HG03139 (cell line): Measurements from ENCODE around the gene PAPSS1.
"Not testable (repeated sequence)": the region's sequence is repeated elsewhere in the genome, so short reads cannot be mapped to it uniquely, and the experiment has no call there.

Source experiments
- ATAC-seq: cut with Tn5 transposase; IDR thresholded peaks from one replicate; pipeline ENCODE4 v1.9.1; 2021; ENCODE audit not compliant: unreplicated experiment

Gene PAPSS1

GRCh38 chr4:107691378-107691777, 28.7 kb downstream of the PAPSS1 start:
- no peak for ATAC-seq

GRCh38 chr4:107689912-107690587, 30.0 kb downstream of the PAPSS1 start:
- ATAC-seq, result no peak

- no peak for ATAC-seq
Measured at GRCh38 chr4:107688421-107688820, 31.6 kb downstream of the PAPSS1 start.

- ATAC-seq, result no peak
Measured at GRCh38 chr4:107685740-107686139, 34.3 kb downstream of the PAPSS1 start.

GRCh38 chr4:107683873-107684272, 36.2 kb downstream of the PAPSS1 start:
- no peak for ATAC-seq

- no peak for ATAC-seq
Measured at GRCh38 chr4:107682306-107682705, 37.7 kb downstream of the PAPSS1 start.

GRCh38 chr4:107669068-107669467, 51.0 kb downstream of the PAPSS1 start:
- ATAC-seq, result no peak

GRCh38 chr4:107666134-107666533, 53.9 kb downstream of the PAPSS1 start:
- no peak for ATAC-seq

GRCh38 chr4:107665001-107665400, 55.0 kb downstream of the PAPSS1 start:
- ATAC-seq, result no peak

GRCh38 chr4:107658400-107659336, 61.4 kb downstream of the PAPSS1 start:
- no peak for ATAC-seq

GRCh38 chr4:107655289-107655688, 64.7 kb downstream of the PAPSS1 start:
- no peak for ATAC-seq

GRCh38 chr4:107654694-107655093, 65.3 kb downstream of the PAPSS1 start:
- ATAC-seq, result no peak

- ATAC-seq, result not testable (repeated sequence)
Measured at GRCh38 chr4:107651408-107651807, 68.6 kb downstream of the PAPSS1 start.

- no peak for ATAC-seq
Measured at GRCh38 chr4:107650251-107650650, 69.8 kb downstream of the PAPSS1 start.

GRCh38 chr4:107648178-107648991, 71.6 kb downstream of the PAPSS1 start:
- no peak for ATAC-seq

- ATAC-seq, result no peak
Measured at GRCh38 chr4:107647591-107647990, 72.4 kb downstream of the PAPSS1 start.

GRCh38 chr4:107645604-107646003, 74.4 kb downstream of the PAPSS1 start:
- no peak for ATAC-seq

GRCh38 chr4:107643021-107643420, 77.0 kb downstream of the PAPSS1 start:
- no peak for ATAC-seq

GRCh38 chr4:107640878-107641277, 79.2 kb downstream of the PAPSS1 start:
- no peak for ATAC-seq

- no peak for ATAC-seq
Measured at GRCh38 chr4:107640197-107640596, 79.8 kb downstream of the PAPSS1 start.

- no peak for ATAC-seq
Measured at GRCh38 chr4:107635735-107636134, 84.3 kb downstream of the PAPSS1 start.
